Adipocyte (in vitro differentiated cells): ENCODE measurements around the gene TULP3.
A peak's percentile ranks its signal among the peaks of the same experiment; 100 is the strongest.

Experiments
- DNase-seq: peaks from one replicate; pipeline ENCODE4 v3.0.0-alpha.2; 2015; ENCODE audit warnings: low read depth
- H3K27me3 ChIP-seq: replicated peaks from 2 replicates; pipeline ENCODE4 v1.7.0; 2013; ENCODE audit warnings: mild to moderate bottlenecking, low read length, moderate library complexity; ENCODE audit not compliant: control insufficient read depth, insufficient read depth
- H3K36me3 ChIP-seq: 2 replicates; pipeline ENCODE4 v1.7.0; 2013; ENCODE audit warnings: low read length, mild to moderate bottlenecking, moderate library complexity; ENCODE audit not compliant: control insufficient read depth, insufficient read depth, severe bottlenecking
- H3K4me1 ChIP-seq: 2 replicates; pipeline ENCODE4 v1.7.0; 2013; ENCODE audit warnings: mild to moderate bottlenecking, low read length, moderate library complexity; ENCODE audit not compliant: control insufficient read depth, insufficient read depth
- H3K4me3 ChIP-seq: 2 replicates; pipeline ENCODE4 v1.7.0; 2013; ENCODE audit warnings: mild to moderate bottlenecking, low read length, moderate library complexity
- H3K9ac ChIP-seq: 2 replicates; pipeline ENCODE4 v1.7.0; 2013; ENCODE audit warnings: mild to moderate bottlenecking, low read length, moderate library complexity
- H3K9me3 ChIP-seq: 2 replicates; pipeline ENCODE4 v1.7.0; 2013; ENCODE audit warnings: mild to moderate bottlenecking, low read length, moderate library complexity; ENCODE audit not compliant: control insufficient read depth

TULP3 gene

GRCh38 chr12:2877953-2878732 lies 12.5 kb upstream of the TULP3 start:
- H3K4me1 ChIP-seq: peaks cover 18% of the 10 kb centered on the region
- no peaks in the 10 kb centered on the region for H3K9me3 ChIP-seq
- H3K27me3 ChIP-seq: no peaks in the 10 kb centered on the region
- H3K4me3 ChIP-seq: peak overlapping the region; percentile 84
- no peaks in the 10 kb centered on the region for H3K36me3 ChIP-seq
- H3K9ac ChIP-seq: peak overlapping the region; percentile 92
- peak; percentile 80 for DNase-seq

- no peaks in the 10 kb centered on the region for H3K36me3 ChIP-seq
- no peak for DNase-seq
- no peak overlapping the region for H3K9ac ChIP-seq
- H3K4me3 ChIP-seq: no peak overlapping the region
- peaks cover 18% of the 10 kb centered on the region for H3K4me1 ChIP-seq
- H3K9me3 ChIP-seq: no peaks in the 10 kb centered on the region
- H3K27me3 ChIP-seq: no peaks in the 10 kb centered on the region
These were observed 10.8 kb upstream of the TULP3 start for GRCh38 chr12:2879853-2880252.

- H3K27me3 ChIP-seq: no peaks in the 10 kb centered on the region
- H3K9me3 ChIP-seq: no peaks in the 10 kb centered on the region
- H3K4me3 ChIP-seq: no peak overlapping the region
- DNase-seq: no peak
- H3K36me3 ChIP-seq: no peaks in the 10 kb centered on the region
- no peaks in the 10 kb centered on the region for H3K4me1 ChIP-seq
- H3K9ac ChIP-seq: no peak overlapping the region
These were observed 5.9 kb upstream of the TULP3 start for GRCh38 chr12:2884810-2885209.

- no peaks in the 10 kb centered on the region for H3K9me3 ChIP-seq
- H3K4me3 ChIP-seq: no peak overlapping the region
- H3K9ac ChIP-seq: no peak overlapping the region
- H3K27me3 ChIP-seq: no peaks in the 10 kb centered on the region
- no peak for DNase-seq
- H3K36me3 ChIP-seq: no peaks in the 10 kb centered on the region
- H3K4me1 ChIP-seq: peaks cover 7% of the 10 kb centered on the region
These were observed 3.8 kb upstream of the TULP3 start for GRCh38 chr12:2886768-2887450.

- Histone ChIP-seq H3K4me3 (peak overlapping the region; percentile 91), H3K4me1 (peaks cover 35% of the 10 kb centered on the region), H3K9ac (peak overlapping the region; percentile 92), H3K9me3 (no peaks in the 10 kb centered on the region), H3K27me3 (no peaks in the 10 kb centered on the region), H3K36me3 (no peaks in the 10 kb centered on the region)
- DNase-seq: no peak
These were observed 697 bp upstream of the TULP3 start for GRCh38 chr12:2890001-2890387.

- Histone ChIP-seq H3K9me3 (no peaks in the 10 kb centered on the region), H3K9ac (peak overlapping the region; percentile 92), H3K27me3 (no peaks in the 10 kb centered on the region), H3K36me3 (no peaks in the 10 kb centered on the region), H3K4me3 (peak overlapping the region; percentile 91), H3K4me1 (peaks cover 50% of the 10 kb centered on the region)
- peak; percentile 76 for DNase-seq
These were observed 756 bp downstream of the TULP3 start for GRCh38 chr12:2891240-2892053.

GRCh38 chr12:2892246-2892645 lies 1.6 kb downstream of the TULP3 start:
- Histone ChIP-seq H3K4me1 (peaks cover 52% of the 10 kb centered on the region), H3K9me3 (no peaks in the 10 kb centered on the region), H3K4me3 (peak overlapping the region; percentile 91), H3K9ac (peak overlapping the region; percentile 92), H3K36me3 (no peaks in the 10 kb centered on the region), H3K27me3 (no peaks in the 10 kb centered on the region)
- DNase-seq: peak; percentile 50

- Histone ChIP-seq H3K9ac (peak overlapping the region; percentile 52), H3K4me1 (peaks cover 52% of the 10 kb centered on the region), H3K9me3 (no peaks in the 10 kb centered on the region), H3K27me3 (no peaks in the 10 kb centered on the region), H3K36me3 (no peaks in the 10 kb centered on the region), H3K4me3 (peak overlapping the region; percentile 91)
- peak; percentile 86 for DNase-seq
These were observed 2.3 kb downstream of the TULP3 start for GRCh38 chr12:2893007-2893406.

- no peaks in the 10 kb centered on the region for H3K9me3 ChIP-seq
- peak overlapping the region; percentile 20 for H3K9ac ChIP-seq
- H3K36me3 ChIP-seq: no peaks in the 10 kb centered on the region
- H3K4me3 ChIP-seq: peak overlapping the region; percentile 24
- H3K27me3 ChIP-seq: no peaks in the 10 kb centered on the region
- peak; percentile 59 for DNase-seq
- H3K4me1 ChIP-seq: peaks cover 51% of the 10 kb centered on the region
These were observed 4.4 kb downstream of the TULP3 start for GRCh38 chr12:2895051-2895451.

- H3K9ac ChIP-seq: peak overlapping the region; percentile 20
- no peaks in the 10 kb centered on the region for H3K36me3 ChIP-seq
- no peaks in the 10 kb centered on the region for H3K9me3 ChIP-seq
- peak overlapping the region; percentile 2 for H3K4me3 ChIP-seq
- peaks cover 49% of the 10 kb centered on the region for H3K4me1 ChIP-seq
- DNase-seq: no peak
- H3K27me3 ChIP-seq: no peaks in the 10 kb centered on the region
These were observed 4.8 kb downstream of the TULP3 start for GRCh38 chr12:2895511-2895910.

GRCh38 chr12:2897418-2897817 lies 6.7 kb downstream of the TULP3 start:
- H3K4me1 ChIP-seq: peaks cover 39% of the 10 kb centered on the region
- no peaks in the 10 kb centered on the region for H3K36me3 ChIP-seq
- no peak overlapping the region for H3K4me3 ChIP-seq
- no peaks in the 10 kb centered on the region for H3K27me3 ChIP-seq
- no peaks in the 10 kb centered on the region for H3K9me3 ChIP-seq
- no peak for DNase-seq
- no peak overlapping the region for H3K9ac ChIP-seq
